HUES64 (cell line): ENCODE measurements around the gene SPEM1.
A peak's percentile ranks its signal among the peaks of the same experiment; 100 is the strongest.

ENCODE experiments used
- H3K27ac ChIP-seq: 2 replicates; pipeline ENCODE4 v1.7.0; 2013; ENCODE audit warnings: low read depth, low read length, inconsistent platforms
- H3K27me3 ChIP-seq: 2 replicates; pipeline ENCODE4 v1.6.1; 2013; ENCODE audit warnings: mild to moderate bottlenecking, low read length; ENCODE audit not compliant: insufficient read depth
- H3K36me3 ChIP-seq: 2 replicates; pipeline ENCODE4 v1.6.1; 2013; ENCODE audit warnings: mild to moderate bottlenecking, low read length; ENCODE audit not compliant: insufficient read depth
- H3K4me1 ChIP-seq: 2 replicates; pipeline ENCODE4 v1.6.1; 2013; ENCODE audit warnings: mild to moderate bottlenecking, low read length, moderate library complexity; ENCODE audit not compliant: insufficient read depth
- H3K4me3 ChIP-seq: 2 replicates; pipeline ENCODE4 v1.5.1; 2013; ENCODE audit warnings: mild to moderate bottlenecking, low read length, moderate library complexity
- H3K9ac ChIP-seq: 2 replicates; pipeline ENCODE4 v1.6.1; 2013; ENCODE audit warnings: mild to moderate bottlenecking, low read depth, low read length
- H3K9me3 ChIP-seq: 2 replicates; pipeline ENCODE4 v1.6.1; 2013; ENCODE audit warnings: low read depth, low read length; ENCODE audit not compliant: insufficient read depth
- WGBS: fragments of 150-250, 120-280 bp; methylation state at CpG from one replicate; pipeline ENCODE4 v1.1.7; 2013; ENCODE audit warnings: missing lambda C conversion rate; 5-methylcytosine and 5-hydroxymethylcytosine counted together

The SPEM1 gene

GRCh38 chr17:7425316-7425715 lies 5.2 kb downstream of the SPEM1 start, which contains the start of gene SPEM2:
TSS of gene SPEM2 (plus strand) at chr17:7425616. CDS start at chr17:7425689, 73 bp downstream.
- Histone ChIP-seq H3K4me3 (no peak within 1 kb of the TSS), H3K27me3 (no peaks in the 10 kb centered on the region), H3K27ac (no peak within 1 kb of the TSS), H3K9me3 (no peaks in the 10 kb centered on the region), H3K4me1 (no peaks in the 10 kb centered on the region), H3K9ac (no peak within 1 kb of the TSS), H3K36me3 (no peaks in the 10 kb centered on the region)
- WGBS = 92% methylated on average over 7 of the region's 7 CpGs

GRCh38 chr17:7425756-7426155 lies 5.6 kb downstream of the SPEM1 start:
- Histone ChIP-seq H3K27me3 (no peaks in the 10 kb centered on the region), H3K9me3 (no peaks in the 10 kb centered on the region), H3K4me3 (no peak overlapping the region), H3K27ac (no peak overlapping the region), H3K9ac (no peak overlapping the region), H3K36me3 (no peaks in the 10 kb centered on the region), H3K4me1 (no peaks in the 10 kb centered on the region)
- 87% methylated on average over 8 of the region's 8 CpGs for WGBS

GRCh38 chr17:7426203-7426863 lies 6.2 kb downstream of the SPEM1 start:
- Histone ChIP-seq H3K4me3 (no peak overlapping the region), H3K27ac (no peak overlapping the region), H3K4me1 (no peaks in the 10 kb centered on the region), H3K27me3 (no peaks in the 10 kb centered on the region), H3K36me3 (no peaks in the 10 kb centered on the region), H3K9ac (no peak overlapping the region), H3K9me3 (no peaks in the 10 kb centered on the region)
- WGBS = 96% methylated on average over 33 of the region's 33 CpGs

GRCh38 chr17:7426896-7427489 lies 6.9 kb downstream of the SPEM1 start:
- Histone ChIP-seq H3K27me3 (no peaks in the 10 kb centered on the region), H3K9ac (no peak overlapping the region), H3K9me3 (no peaks in the 10 kb centered on the region), H3K27ac (no peak overlapping the region), H3K36me3 (no peaks in the 10 kb centered on the region), H3K4me1 (no peaks in the 10 kb centered on the region), H3K4me3 (no peak overlapping the region)
- WGBS = 95% methylated on average over 29 of the region's 29 CpGs

GRCh38 chr17:7427549-7427948 lies 7.4 kb downstream of the SPEM1 start:
- Histone ChIP-seq H3K27me3 (no peaks in the 10 kb centered on the region), H3K4me1 (no peaks in the 10 kb centered on the region), H3K4me3 (no peak overlapping the region), H3K36me3 (no peaks in the 10 kb centered on the region), H3K9ac (no peak overlapping the region), H3K27ac (no peak overlapping the region), H3K9me3 (no peaks in the 10 kb centered on the region)
- WGBS = 89% methylated on average over 7 of the region's 7 CpGs

GRCh38 chr17:7428557-7428956 lies 8.4 kb downstream of the SPEM1 start, which contains the start of gene SPEM3:
TSS of gene SPEM3 (plus strand) at chr17:7428857. CDS start at chr17:7428903, 46 bp downstream.
- 67% methylated on average over 5 of the region's 5 CpGs for WGBS
- Histone ChIP-seq H3K4me1 (no peaks in the 10 kb centered on the region), H3K4me3 (no peak within 1 kb of the TSS), H3K27me3 (no peaks in the 10 kb centered on the region), H3K9ac (no peak within 1 kb of the TSS), H3K36me3 (no peaks in the 10 kb centered on the region), H3K9me3 (no peaks in the 10 kb centered on the region), H3K27ac (no peak within 1 kb of the TSS)

- Histone ChIP-seq H3K36me3 (no peaks in the 10 kb centered on the region), H3K4me3 (no peak overlapping the region), H3K9ac (no peak overlapping the region), H3K27me3 (no peaks in the 10 kb centered on the region), H3K4me1 (no peaks in the 10 kb centered on the region), H3K27ac (no peak overlapping the region), H3K9me3 (no peaks in the 10 kb centered on the region)
- 92% methylated on average over 10 of the region's 10 CpGs for WGBS
Observed at GRCh38 chr17:7429722-7430121, 9.6 kb downstream of the SPEM1 start.

- Histone ChIP-seq H3K4me1 (no peaks in the 10 kb centered on the region), H3K27ac (no peak overlapping the region), H3K27me3 (peaks cover 4% of the 10 kb centered on the region; the same call in 1 of the 2 replicates), H3K36me3 (no peaks in the 10 kb centered on the region), H3K4me3 (no peak overlapping the region), H3K9me3 (no peaks in the 10 kb centered on the region), H3K9ac (no peak overlapping the region)
- WGBS = 95% methylated on average over 1 of the region's 1 CpG
Observed at GRCh38 chr17:7431231-7431630, 11.1 kb downstream of the SPEM1 start.

GRCh38 chr17:7432296-7432695 lies 12.2 kb downstream of the SPEM1 start:
- Histone ChIP-seq H3K4me3 (no peak overlapping the region), H3K27me3 (peaks cover 8% of the 10 kb centered on the region; the same call in 1 of the 2 replicates), H3K36me3 (no peaks in the 10 kb centered on the region), H3K9me3 (no peaks in the 10 kb centered on the region), H3K27ac (no peak overlapping the region), H3K4me1 (no peaks in the 10 kb centered on the region), H3K9ac (no peak overlapping the region)
- 94% methylated on average over 11 of the region's 11 CpGs for WGBS

- no peaks in the 10 kb centered on the region for H3K36me3 ChIP-seq
- peak overlapping the region; percentile 95 for H3K4me3 ChIP-seq
- H3K9me3 ChIP-seq = no peaks in the 10 kb centered on the region
- WGBS = 3% methylated on average over 49 of the region's 49 CpGs
- peaks cover 34% of the 10 kb centered on the region for H3K27me3 ChIP-seq
- peaks cover 8% of the 10 kb centered on the region for H3K4me1 ChIP-seq
- peak overlapping the region; percentile 60; the same call in 1 of the 2 replicates for H3K27ac ChIP-seq
- peak overlapping the region; percentile 50 for H3K9ac ChIP-seq
Observed at GRCh38 chr17:7435676-7436555, 15.8 kb downstream of the SPEM1 start.
